ENCODE data around the gene FAM20B. TPM values are rescaled to one million over a fixed set of nuclear protein-coding genes. Genes with fewer than 3 reads are reported as not detected.
A peak's percentile ranks its signal among the peaks of the same experiment; 100 is the strongest.
"Not testable (repeated sequence)": the region's sequence is repeated elsewhere in the genome, so short reads cannot be mapped to it uniquely, and the experiment has no call there.

The FAM20B gene
- 10 to 100 TPM; 35.1 to 36.1 TPM for total RNA-seq

- intact Hi-C loops (cut with micrococcal nuclease) = loop anchor here (1.0 to 5.0 kb wide), 4 partner anchors 56 to 929 kb away; partner anchors contain the start of genes AXDND1, CEP350 and TOR1AIP1
- Mint-ChIP-seq H3K4me3 (peak within 1 kb of the TSS; percentile 85), H3K4me1 (ENCODE audit: low read depth) (peaks cover 34% of the 10 kb centered on the region), H3K36me3 (ENCODE audit: low read depth) (no peaks in the 10 kb centered on the region), H3K27me3 (ENCODE audit: low read depth) (no peaks in the 10 kb centered on the region), H3K9me3 (no peaks in the 10 kb centered on the region), H3K27ac (peak within 1 kb of the TSS; percentile 78)
- CTCF ChIA-PET = interaction anchor here (1.0 kb wide), 1 partner anchor 19 kb away, joined by 3 read pairs; no protein-coding TSS in a partner anchor
- peak; percentile 91 for DNase-seq
These were observed at the start of gene FAM20B for GRCh38 chr1:179025125-179025974. Gene FAM20B, plus strand, starts transcription at chr1:179025894. Its CDS starts 17,954 bp downstream, at chr1:179043848.

- CTCF ChIA-PET = no interaction called here
- Mint-ChIP-seq H3K27ac (no peak overlapping the region), H3K36me3 (ENCODE audit: low read depth) (peaks cover 7% of the 10 kb centered on the region), H3K9me3 (peaks cover 24% of the 10 kb centered on the region), H3K27me3 (ENCODE audit: low read depth) (peaks cover 6% of the 10 kb centered on the region), H3K4me1 (ENCODE audit: low read depth) (no peaks in the 10 kb centered on the region), H3K4me3 (no peak overlapping the region)
- no peak for DNase-seq
- intact Hi-C loops (cut with micrococcal nuclease) = no loop called here
These were observed 49.2 kb upstream of the FAM20B start for GRCh38 chr1:178976541-178976940.

GRCh38 chr1:178986204-178986603 lies 39.5 kb upstream of the FAM20B start:
- Mint-ChIP-seq H3K27ac (no peak overlapping the region), H3K27me3 (ENCODE audit: low read depth) (no peaks in the 10 kb centered on the region), H3K4me3 (no peak overlapping the region), H3K36me3 (ENCODE audit: low read depth) (no peaks in the 10 kb centered on the region), H3K9me3 (peaks cover 4% of the 10 kb centered on the region), H3K4me1 (ENCODE audit: low read depth) (no peaks in the 10 kb centered on the region)
- intact Hi-C loops (cut with micrococcal nuclease) = no loop called here
- DNase-seq = no peak
- CTCF ChIA-PET = interaction anchor here (0.6 kb wide), 1 partner anchor 35 kb away, joined by 3 read pairs; no protein-coding TSS in a partner anchor

GRCh38 chr1:178988198-178988597 lies 37.5 kb upstream of the FAM20B start:
- H3K4me3 Mint-ChIP-seq; CTCF ChIA-PET; DNase-seq; intact Hi-C loops (cut with micrococcal nuclease); H3K36me3 Mint-ChIP-seq (ENCODE audit: low read depth); H3K27me3 Mint-ChIP-seq (ENCODE audit: low read depth); H3K27ac Mint-ChIP-seq; H3K9me3 Mint-ChIP-seq; H3K4me1 Mint-ChIP-seq (ENCODE audit: low read depth): not testable (repeated sequence)

- H3K36me3 Mint-ChIP-seq (ENCODE audit: low read depth) = no peaks in the 10 kb centered on the region
- no peaks in the 10 kb centered on the region for H3K27me3 Mint-ChIP-seq (ENCODE audit: low read depth)
- DNase-seq = no peak
- CTCF ChIA-PET = interaction anchor here (0.6 to 0.7 kb wide), 2 partner anchors 14 to 456 kb away, joined by 3 read pairs; no protein-coding TSS in a partner anchor
- no peaks in the 10 kb centered on the region for H3K4me1 Mint-ChIP-seq (ENCODE audit: low read depth)
- no peak overlapping the region for H3K27ac Mint-ChIP-seq
- H3K9me3 Mint-ChIP-seq = peaks cover 2% of the 10 kb centered on the region
- intact Hi-C loops (cut with micrococcal nuclease) = no loop called here
- H3K4me3 Mint-ChIP-seq = no peak overlapping the region
These were observed 32.1 kb upstream of the FAM20B start for GRCh38 chr1:178993559-178993958.

GRCh38 chr1:178997428-178997827 lies 28.3 kb upstream of the FAM20B start:
- peaks cover 2% of the 10 kb centered on the region for H3K9me3 Mint-ChIP-seq
- CTCF ChIA-PET = interaction anchor here (0.7 to 1.5 kb wide), 2 partner anchors 229 to 289 kb away, joined by 4 to 6 read pairs; no protein-coding TSS in a partner anchor
- no peak overlapping the region for H3K27ac Mint-ChIP-seq
- no peaks in the 10 kb centered on the region for H3K36me3 Mint-ChIP-seq (ENCODE audit: low read depth)
- H3K4me3 Mint-ChIP-seq = no peak overlapping the region
- H3K4me1 Mint-ChIP-seq (ENCODE audit: low read depth) = no peaks in the 10 kb centered on the region
- H3K27me3 Mint-ChIP-seq (ENCODE audit: low read depth) = no peaks in the 10 kb centered on the region
- no peak for DNase-seq
- intact Hi-C loops (cut with micrococcal nuclease) = no loop called here

- Mint-ChIP-seq H3K9me3 (peaks cover 2% of the 10 kb centered on the region), H3K27ac (no peak overlapping the region), H3K4me3 (no peak overlapping the region), H3K36me3 (ENCODE audit: low read depth) (no peaks in the 10 kb centered on the region), H3K4me1 (ENCODE audit: low read depth) (peaks cover 6% of the 10 kb centered on the region), H3K27me3 (ENCODE audit: low read depth) (no peaks in the 10 kb centered on the region)
- intact Hi-C loops (cut with micrococcal nuclease) = no loop called here
- CTCF ChIA-PET = interaction anchor here (0.7 kb wide), 1 partner anchor 312 kb away, joined by 4 read pairs; no protein-coding TSS in a partner anchor
- DNase-seq = no peak
These were observed 27.4 kb upstream of the FAM20B start for GRCh38 chr1:178998295-178998694.

GRCh38 chr1:178999061-178999460 lies 26.6 kb upstream of the FAM20B start:
- no peak for DNase-seq
- H3K27me3 Mint-ChIP-seq (ENCODE audit: low read depth) = no peaks in the 10 kb centered on the region
- intact Hi-C loops (cut with micrococcal nuclease) = no loop called here
- H3K36me3 Mint-ChIP-seq (ENCODE audit: low read depth) = no peaks in the 10 kb centered on the region
- no peak overlapping the region for H3K4me3 Mint-ChIP-seq
- H3K9me3 Mint-ChIP-seq = peaks cover 2% of the 10 kb centered on the region
- peaks cover 11% of the 10 kb centered on the region for H3K4me1 Mint-ChIP-seq (ENCODE audit: low read depth)
- CTCF ChIA-PET = interaction anchor here (0.7 to 1.1 kb wide), 3 partner anchors 226 to 458 kb away, joined by 4 to 5 read pairs (median 4); no protein-coding TSS in a partner anchor
- H3K27ac Mint-ChIP-seq = no peak overlapping the region

- no peak overlapping the region for H3K27ac Mint-ChIP-seq
- intact Hi-C loops (cut with micrococcal nuclease) = loop anchor here (5.0 kb wide), 1 partner anchor 689 kb away; no protein-coding TSS in a partner anchor
- H3K36me3 Mint-ChIP-seq (ENCODE audit: low read depth) = no peaks in the 10 kb centered on the region
- CTCF ChIA-PET = interaction anchor here (1.4 to 4.3 kb wide), 4 partner anchors 188 to 471 kb away, joined by 3 to 71 read pairs (median 28); no protein-coding TSS in a partner anchor
- H3K27me3 Mint-ChIP-seq (ENCODE audit: low read depth) = no peaks in the 10 kb centered on the region
- no peak for DNase-seq
- no peaks in the 10 kb centered on the region for H3K9me3 Mint-ChIP-seq
- H3K4me1 Mint-ChIP-seq (ENCODE audit: low read depth) = peaks cover 13% of the 10 kb centered on the region
- H3K4me3 Mint-ChIP-seq = no peak overlapping the region
These were observed 24.2 kb upstream of the FAM20B start for GRCh38 chr1:179001451-179001850.

GRCh38 chr1:179002064-179002463 lies 23.6 kb upstream of the FAM20B start:
- H3K4me3 Mint-ChIP-seq; DNase-seq; H3K36me3 Mint-ChIP-seq (ENCODE audit: low read depth); H3K27me3 Mint-ChIP-seq (ENCODE audit: low read depth); H3K27ac Mint-ChIP-seq; H3K9me3 Mint-ChIP-seq: not testable (repeated sequence)
- intact Hi-C loops (cut with micrococcal nuclease) = loop anchor here (1.0 to 5.0 kb wide), 4 partner anchors 228 to 690 kb away; no protein-coding TSS in a partner anchor
- CTCF ChIA-PET = interaction anchor here (0.6 to 4.3 kb wide), 23 partner anchors 15 to 471 kb away, joined by 3 to 71 read pairs (median 4); no protein-coding TSS in a partner anchor
- H3K4me1 Mint-ChIP-seq (ENCODE audit: low read depth) = peaks cover 13% of the 10 kb centered on the region

GRCh38 chr1:179002552-179003345 lies 22.9 kb upstream of the FAM20B start:
- peak; percentile 77 for DNase-seq
- Mint-ChIP-seq H3K36me3 (ENCODE audit: low read depth) (no peaks in the 10 kb centered on the region), H3K27me3 (ENCODE audit: low read depth) (no peaks in the 10 kb centered on the region), H3K27ac (peak overlapping the region; percentile 33), H3K4me1 (ENCODE audit: low read depth) (peaks cover 13% of the 10 kb centered on the region), H3K9me3 (no peaks in the 10 kb centered on the region), H3K4me3 (no peak overlapping the region)
- intact Hi-C loops (cut with micrococcal nuclease) = loop anchor here (1.0 to 5.0 kb wide), 5 partner anchors 228 to 690 kb away; no protein-coding TSS in a partner anchor
- CTCF ChIA-PET = interaction anchor here (0.6 to 4.3 kb wide), 44 partner anchors 12 to 691 kb away, joined by 3 to 71 read pairs (median 4); partner anchors contain the start of gene TOR3A
